DMS 273 (cell line): ENCODE measurements around the gene PPEF1.
A peak's percentile ranks its signal among the peaks of the same experiment; 100 is the strongest.
"Not testable (repeated sequence)": the region's sequence is repeated elsewhere in the genome, so short reads cannot be mapped to it uniquely, and the experiment has no call there.

Experiments
- DNase-seq: peaks from one replicate; lab custom pipeline; 2025; ENCODE audit not compliant: unreplicated experiment; lab: John Stamatoyannopoulos, UW

PPEF1 gene

GRCh38 chrX:18792828-18793227 lies 85.4 kb downstream of the PPEF1 start:
- DNase-seq, result no peak

GRCh38 chrX:18793601-18794089 lies 86.2 kb downstream of the PPEF1 start:
- peak; percentile 18 for DNase-seq

- DNase-seq, result no peak
Measured at GRCh38 chrX:18797141-18797540, 89.7 kb downstream of the PPEF1 start.

GRCh38 chrX:18799911-18800310 lies 92.5 kb downstream of the PPEF1 start:
- DNase-seq, result no peak

- no peak for DNase-seq
Measured at GRCh38 chrX:18809641-18810040, 102.2 kb downstream of the PPEF1 start.

- DNase-seq, result no peak
Measured at GRCh38 chrX:18810416-18810815, 103.0 kb downstream of the PPEF1 start.

GRCh38 chrX:18825375-18825774 lies 117.9 kb downstream of the PPEF1 start:
- no peak for DNase-seq

- peak; percentile 7 for DNase-seq
Measured at GRCh38 chrX:18828832-18829404, 121.5 kb downstream of the PPEF1 start.

- DNase-seq, result peak; percentile 35
Measured at GRCh38 chrX:18833071-18833731, 125.8 kb downstream of the PPEF1 start.

GRCh38 chrX:18847901-18848300 lies 140.5 kb downstream of the PPEF1 start:
- DNase-seq, result not testable (repeated sequence)

GRCh38 chrX:18855919-18856644 lies 148.6 kb downstream of the PPEF1 start:
- DNase-seq, result no peak

GRCh38 chrX:18856645-18856997 lies 149.2 kb downstream of the PPEF1 start:
- no peak for DNase-seq

- DNase-seq, result no peak
Measured at GRCh38 chrX:18861511-18861910, 154.1 kb downstream of the PPEF1 start.

GRCh38 chrX:18864390-18864920 lies 157.0 kb downstream of the PPEF1 start:
- DNase-seq, result no peak

GRCh38 chrX:18871161-18871890 lies 163.9 kb downstream of the PPEF1 start:
- no peak for DNase-seq

- DNase-seq, result no peak
Measured at GRCh38 chrX:18871970-18872369, 164.5 kb downstream of the PPEF1 start.

- DNase-seq, result no peak
Measured at GRCh38 chrX:18872621-18873020, 165.2 kb downstream of the PPEF1 start.

- no peak for DNase-seq
Measured at GRCh38 chrX:18873189-18873791, 165.8 kb downstream of the PPEF1 start.

GRCh38 chrX:18873836-18874235 lies 166.4 kb downstream of the PPEF1 start:
- no peak for DNase-seq

GRCh38 chrX:18874560-18875255 lies 167.3 kb downstream of the PPEF1 start:
- DNase-seq, result no peak
